Upper lobe of left lung (tissue), 6 donors: ENCODE data around the gene PRIMPOL. TPM values are rescaled to one million over a fixed set of nuclear protein-coding genes. Genes with fewer than 3 reads are reported as not detected.

Experiments
- ATAC-seq, 2 donors: fragments of 200-7000 bp; cut with Tn5 transposase; one replicate each; pipeline ENCODE4 v1.9.1; 2022; ENCODE audit warnings: mild to moderate bottlenecking in 2 of 2, moderate library complexity in 2 of 2; ENCODE audit not compliant: low FRiP score in 2 of 2
- DNase-seq, 2 donors: peaks; one replicate each; pipeline ENCODE4 v3.0.0-alpha.2; 2019 to 2020
- H3K27ac ChIP-seq, 4 donors: fragments of 200-600 bp; sonication (generic); one replicate each; pipeline ENCODE4 v1.5.1; 2016 to 2019
- H3K27me3 ChIP-seq, 4 donors: fragments of 200-600 bp; sonication (generic); one replicate each; pipeline ENCODE4 v1.5.1; 2017 to 2019
- H3K36me3 ChIP-seq, 4 donors: fragments of 200-600 bp; sonication (generic); one replicate each; pipeline ENCODE4 v1.5.1; 2016 to 2019
- H3K4me1 ChIP-seq, 4 donors: fragments of 200-600 bp; sonication (generic); one replicate each; pipeline ENCODE4 v1.5.1; 2018 to 2019
- H3K4me3 ChIP-seq, 4 donors: fragments of 200-600 bp; sonication (generic); one replicate each; pipeline ENCODE4 v1.5.1; 2017 to 2019; ENCODE audit warnings: mild to moderate bottlenecking in 2 of 4, moderate library complexity in 1 of 4
- H3K9me3 ChIP-seq, 4 donors: fragments of 200-600 bp; sonication (generic); one replicate each; pipeline ENCODE4 v1.5.1; 2018 to 2019
- EP300 ChIP-seq, 4 donors: sonication (generic); formaldehyde crosslinking; IDR thresholded peaks; one replicate each; pipeline ENCODE4 v1.5.1; 2017; ENCODE audit warnings: antibody characterized with exemption in 4 of 4, control low read depth in 2 of 4
- POLR2A ChIP-seq, 4 donors: fragments of 450-650 bp; IDR thresholded peaks; one replicate each; pipeline ENCODE4 v1.5.1; 2016 to 2017; ENCODE audit warnings: antibody characterized with exemption in 4 of 4, mild to moderate bottlenecking in 2 of 4
- POLR2AphosphoS5 ChIP-seq, 2 donors: sonication (generic); formaldehyde crosslinking; IDR thresholded peaks; one replicate each; pipeline ENCODE4 v1.5.1; 2017; ENCODE audit warnings: antibody characterized with exemption in 2 of 2
- WGBS, 2 donors: methylation state at CpG; one replicate each; pipeline ENCODE4 v1.1.5; 2017 to 2018; 5-methylcytosine and 5-hydroxymethylcytosine counted together
- total RNA-seq, 6 donors: library from RNA; depleted of rRNA in 4 of 6; stranded (reverse); fragments of >200 nt in 4 of 6; gene quantifications; one replicate each; pipeline versions ENCODE4 v1.1.0 to v1.2.1, GENCODE V29; 2016 to 2021
- TF ChIP-seq, protein P1 (sequence below), 6 experiments: fragments of 450-650 bp in 4 of 6; fragments of 200-600 bp in 2 of 6; sonication (generic) in 2 of 6; IDR thresholded peaks; one replicate each; pipeline ENCODE4 v1.5.1; 2016 to 2019; ENCODE audit warnings: antibody characterized with exemption in 6 of 6
- donor health status: DM: no; HTN: no; CAD: no; lungs with moderate emphysema.
- donor health status: DM: no; HTN: yes; CAD: no; lungs with severe emphysema.

Gene PRIMPOL
- total RNA-seq, 6 donors from 2014 or later, result 7.0 to 21.0 (median 13.3) TPM

DNA sequence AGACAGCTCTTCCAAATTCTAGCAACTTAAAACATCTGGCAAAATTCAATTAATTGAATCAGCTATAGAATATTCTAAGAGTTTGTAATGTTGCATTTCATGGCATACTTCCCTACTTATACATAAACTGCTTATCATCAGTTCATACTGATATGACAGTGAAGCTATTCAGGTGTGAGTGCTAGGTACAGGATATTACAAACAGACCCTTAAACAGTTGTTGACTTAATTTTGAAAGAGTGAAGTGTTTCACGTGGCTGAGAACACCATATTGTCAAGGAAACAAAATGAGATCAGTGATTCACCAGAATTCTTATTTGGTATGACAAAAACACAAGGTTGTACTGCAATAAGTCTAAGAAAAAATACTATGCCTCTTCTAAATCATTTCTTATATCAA is 56.9 kb downstream of the PRIMPOL start:
- no peak for DNase-seq
- Histone ChIP-seq H3K27ac (no peak overlapping the region), H3K4me1 (no peaks in the 10 kb centered on the region), H3K36me3 (no peaks in the 10 kb centered on the region), H3K9me3 (no peaks in the 10 kb centered on the region), H3K4me3 (no peak overlapping the region), H3K27me3 (no peaks in the 10 kb centered on the region)
- WGBS, 2 donors, result 60 to 80% methylated on average over 1 of the region's 1 CpG
- ATAC-seq, result no peak
- TF ChIP-seq POLR2A (IDR thresholded peaks at IDR 0.05) (no peak), POLR2AphosphoS5 (IDR thresholded peaks at IDR 0.05) (no peak), EP300 (IDR thresholded peaks at IDR 0.05) (no peak)
- TF ChIP-seq, protein P1, sequence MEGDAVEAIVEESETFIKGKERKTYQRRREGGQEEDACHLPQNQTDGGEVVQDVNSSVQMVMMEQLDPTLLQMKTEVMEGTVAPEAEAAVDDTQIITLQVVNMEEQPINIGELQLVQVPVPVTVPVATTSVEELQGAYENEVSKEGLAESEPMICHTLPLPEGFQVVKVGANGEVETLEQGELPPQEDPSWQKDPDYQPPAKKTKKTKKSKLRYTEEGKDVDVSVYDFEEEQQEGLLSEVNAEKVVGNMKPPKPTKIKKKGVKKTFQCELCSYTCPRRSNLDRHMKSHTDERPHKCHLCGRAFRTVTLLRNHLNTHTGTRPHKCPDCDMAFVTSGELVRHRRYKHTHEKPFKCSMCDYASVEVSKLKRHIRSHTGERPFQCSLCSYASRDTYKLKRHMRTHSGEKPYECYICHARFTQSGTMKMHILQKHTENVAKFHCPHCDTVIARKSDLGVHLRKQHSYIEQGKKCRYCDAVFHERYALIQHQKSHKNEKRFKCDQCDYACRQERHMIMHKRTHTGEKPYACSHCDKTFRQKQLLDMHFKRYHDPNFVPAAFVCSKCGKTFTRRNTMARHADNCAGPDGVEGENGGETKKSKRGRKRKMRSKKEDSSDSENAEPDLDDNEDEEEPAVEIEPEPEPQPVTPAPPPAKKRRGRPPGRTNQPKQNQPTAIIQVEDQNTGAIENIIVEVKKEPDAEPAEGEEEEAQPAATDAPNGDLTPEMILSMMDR (IDR thresholded peaks at IDR 0.05), result no peak

DNA sequence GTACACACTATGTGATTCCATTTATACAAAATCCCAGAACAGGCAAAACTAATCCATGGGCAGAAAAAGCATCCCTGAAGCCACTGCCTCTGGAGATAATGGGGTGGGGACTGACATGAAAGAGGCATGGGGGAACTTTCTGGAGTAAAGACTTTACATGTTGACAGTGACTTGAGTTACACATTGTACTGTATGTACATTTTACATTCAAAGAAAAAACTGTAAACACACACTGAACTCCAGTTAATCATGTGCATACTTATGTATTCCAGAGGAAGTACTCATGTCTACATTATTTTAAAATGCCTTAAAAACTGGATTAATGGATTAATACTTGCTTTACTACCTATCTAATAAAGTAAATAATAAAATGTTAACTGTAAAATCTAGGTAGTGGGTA is 62.8 kb downstream of the PRIMPOL start:
- TF ChIP-seq POLR2A (IDR thresholded peaks at IDR 0.05) (no peak), EP300 (IDR thresholded peaks at IDR 0.05) (no peak), POLR2AphosphoS5 (IDR thresholded peaks at IDR 0.05) (no peak)
- no peak overlapping the region for H3K27ac ChIP-seq
- no peaks in the 10 kb centered on the region for H3K9me3 ChIP-seq
- H3K27me3 ChIP-seq, result no peaks in the 10 kb centered on the region
- no peak for DNase-seq
- ATAC-seq, result no peak
- no peak overlapping the region for H3K4me3 ChIP-seq
- H3K4me1 ChIP-seq, result no peaks in the 10 kb centered on the region
- H3K36me3 ChIP-seq, result no peaks in the 10 kb centered on the region

DNA sequence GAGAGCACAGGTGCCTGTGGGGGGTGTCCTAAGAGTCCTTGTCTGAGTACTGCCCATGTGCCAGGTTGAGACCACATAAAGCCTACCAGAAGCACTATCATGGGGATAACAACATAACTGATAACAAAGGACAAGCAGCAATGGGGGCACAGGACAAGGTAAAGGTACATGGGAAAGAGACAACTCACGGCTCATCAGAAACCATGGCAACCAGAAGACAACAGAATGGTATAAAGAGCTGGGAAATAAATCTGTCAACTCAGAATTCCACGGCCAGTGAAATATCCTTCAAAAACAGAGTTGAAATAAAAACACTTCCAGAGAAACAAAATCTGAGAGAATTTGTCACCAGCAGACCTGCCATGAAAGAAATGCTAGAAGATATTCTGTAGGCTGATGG is 64.3 kb downstream of the PRIMPOL start:
- H3K27ac ChIP-seq, result no peak overlapping the region
- H3K4me1 ChIP-seq, result no peaks in the 10 kb centered on the region
- H3K4me3 ChIP-seq, result no peak overlapping the region
- WGBS, 2 donors, result 67 to 96% methylated on average over 2 of the region's 2 CpGs
- no peaks in the 10 kb centered on the region for H3K36me3 ChIP-seq
- ATAC-seq (no peak), DNase-seq (no peak)
- TF ChIP-seq EP300 (IDR thresholded peaks at IDR 0.05), result no peak
- no peak for TF ChIP-seq POLR2AphosphoS5 (IDR thresholded peaks at IDR 0.05)
- TF ChIP-seq, protein P1 (IDR thresholded peaks at IDR 0.05), result no peak
- no peak for TF ChIP-seq POLR2A (IDR thresholded peaks at IDR 0.05)
- no peaks in the 10 kb centered on the region for H3K9me3 ChIP-seq
- no peaks in the 10 kb centered on the region for H3K27me3 ChIP-seq

DNA sequence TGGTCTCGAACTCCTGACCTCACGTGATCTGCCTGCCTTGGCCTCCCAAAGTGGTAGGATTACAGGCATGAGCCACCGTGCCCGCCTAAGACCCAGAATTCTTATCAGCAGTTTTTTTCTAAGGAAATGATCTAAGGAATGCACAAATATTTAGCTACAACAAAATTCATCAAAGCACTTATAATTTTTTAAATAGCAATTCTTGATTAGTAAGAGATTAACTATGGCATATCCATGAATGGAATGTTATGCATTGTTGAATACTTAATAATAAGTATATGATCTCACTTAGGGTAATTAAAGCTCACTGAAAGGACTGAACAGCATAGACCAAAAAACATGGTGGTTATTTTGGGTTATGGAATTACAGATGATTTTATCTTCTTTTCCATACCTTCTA is 66.0 kb downstream of the PRIMPOL start:
- H3K9me3 ChIP-seq, result no peaks in the 10 kb centered on the region
- WGBS, 2 donors, result 77 to 88% methylated on average over 4 of the region's 4 CpGs
- no peaks in the 10 kb centered on the region for H3K36me3 ChIP-seq
- no peaks in the 10 kb centered on the region for H3K27me3 ChIP-seq
- no peak for DNase-seq
- no peak overlapping the region for H3K27ac ChIP-seq
- no peak overlapping the region for H3K4me3 ChIP-seq
- H3K4me1 ChIP-seq, result no peaks in the 10 kb centered on the region
- TF ChIP-seq, protein P1 (IDR thresholded peaks at IDR 0.05), result no peak
- no peak for TF ChIP-seq EP300 (IDR thresholded peaks at IDR 0.05)
- TF ChIP-seq POLR2A (IDR thresholded peaks at IDR 0.05), result no peak
- no peak for TF ChIP-seq POLR2AphosphoS5 (IDR thresholded peaks at IDR 0.05)
- no peak for ATAC-seq

DNA sequence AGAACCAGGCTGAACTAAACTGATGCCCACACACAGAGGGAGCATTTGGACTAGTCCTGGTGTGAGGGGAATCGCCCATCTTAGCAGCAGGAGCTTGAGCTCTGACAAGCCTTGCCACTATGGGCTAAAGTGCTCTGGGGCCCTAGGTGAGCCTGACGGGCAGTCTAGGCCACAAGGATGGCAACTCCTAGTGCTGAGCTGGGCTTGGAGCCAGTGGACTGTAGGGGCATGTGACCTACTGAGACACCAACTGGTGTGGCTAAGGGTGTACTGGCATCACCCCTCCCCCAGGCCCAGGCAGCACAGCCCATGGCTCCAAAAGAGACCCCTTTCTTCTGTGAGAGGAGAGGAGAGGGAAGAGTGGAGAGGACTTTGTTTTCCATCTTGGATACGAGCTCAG is 69.9 kb downstream of the PRIMPOL start:
- DNase-seq, result no peak
- H3K4me1 ChIP-seq, result no peaks in the 10 kb centered on the region
- no peak overlapping the region for H3K4me3 ChIP-seq
- H3K36me3 ChIP-seq, result no peaks in the 10 kb centered on the region
- no peaks in the 10 kb centered on the region for H3K27me3 ChIP-seq
- peaks cover 0 to 2% (median 0%) of the 10 kb centered on the region in 4 donors for H3K9me3 ChIP-seq
- 100% methylated on average over 1 to 3 of the region's 3 CpGs for WGBS, 2 donors
- no peak overlapping the region for H3K27ac ChIP-seq
- no peak for TF ChIP-seq EP300 (IDR thresholded peaks at IDR 0.05)
- TF ChIP-seq, protein P1 (IDR thresholded peaks at IDR 0.05), result no peak
- no peak for TF ChIP-seq POLR2A (IDR thresholded peaks at IDR 0.05)
- TF ChIP-seq POLR2AphosphoS5 (IDR thresholded peaks at IDR 0.05), result no peak
- no peak for ATAC-seq
